Measurements from ENCODE around the gene TRMT10C.
"Not testable (repeated sequence)": the region's sequence is repeated elsewhere in the genome, so short reads cannot be mapped to it uniquely, and the experiment has no call there.

Gene TRMT10C

GRCh38 chr3:101603184-101603583, 41.5 kb downstream of the TRMT10C start:
- TF ChIP-seq CTCF (IDR thresholded peaks at IDR 0.05; ENCODE audit: poor library complexity, severe bottlenecking) = no peak
- ATAC-seq (ENCODE audit: low read depth) (no peak), DNase-seq (ENCODE audit: low spot score) (no peak)
- Histone ChIP-seq H3K36me3 (ENCODE audit: low read depth) (no peaks in the 10 kb centered on the region), H3K4me1 (ENCODE audit: insufficient read depth, poor library complexity, severe bottlenecking) (peaks cover 7% of the 10 kb centered on the region), H3K9me3 (ENCODE audit: severe bottlenecking) (peaks cover 2% of the 10 kb centered on the region), H3K27ac (ENCODE audit: poor library complexity, severe bottlenecking) (no peak overlapping the region), H3K4me3 (ENCODE audit: severe bottlenecking) (no peak overlapping the region), H3K27me3 (ENCODE audit: insufficient read depth, poor library complexity, severe bottlenecking) (no peaks in the 10 kb centered on the region)

- H3K4me1 ChIP-seq (ENCODE audit: insufficient read depth, poor library complexity, severe bottlenecking); H3K4me3 ChIP-seq (ENCODE audit: severe bottlenecking); DNase-seq (ENCODE audit: low spot score); H3K36me3 ChIP-seq (ENCODE audit: low read depth); H3K27ac ChIP-seq (ENCODE audit: poor library complexity, severe bottlenecking); ATAC-seq (ENCODE audit: low read depth); H3K9me3 ChIP-seq (ENCODE audit: severe bottlenecking); H3K27me3 ChIP-seq (ENCODE audit: insufficient read depth, poor library complexity, severe bottlenecking): not testable (repeated sequence)
Measured at GRCh38 chr3:101605398-101605797, 43.7 kb downstream of the TRMT10C start.

- ATAC-seq (ENCODE audit: low read depth) = no peak
- DNase-seq (ENCODE audit: low spot score) = no peak
- H3K9me3 ChIP-seq (ENCODE audit: severe bottlenecking) = no peaks in the 10 kb centered on the region
- H3K36me3 ChIP-seq (ENCODE audit: low read depth) = no peaks in the 10 kb centered on the region
- H3K27me3 ChIP-seq (ENCODE audit: insufficient read depth, poor library complexity, severe bottlenecking) = no peaks in the 10 kb centered on the region
- H3K27ac ChIP-seq (ENCODE audit: poor library complexity, severe bottlenecking) = no peak overlapping the region
- TF ChIP-seq CTCF (IDR thresholded peaks at IDR 0.05; ENCODE audit: poor library complexity, severe bottlenecking) = no peak
- no peaks in the 10 kb centered on the region for H3K4me1 ChIP-seq (ENCODE audit: insufficient read depth, poor library complexity, severe bottlenecking)
- H3K4me3 ChIP-seq (ENCODE audit: severe bottlenecking) = no peak overlapping the region
Measured at GRCh38 chr3:101611023-101611422, 49.4 kb downstream of the TRMT10C start.

- not testable (repeated sequence) for H3K27me3 ChIP-seq (ENCODE audit: insufficient read depth, poor library complexity, severe bottlenecking); ATAC-seq (ENCODE audit: low read depth); H3K4me1 ChIP-seq (ENCODE audit: insufficient read depth, poor library complexity, severe bottlenecking); H3K9me3 ChIP-seq (ENCODE audit: severe bottlenecking); H3K27ac ChIP-seq (ENCODE audit: poor library complexity, severe bottlenecking); DNase-seq (ENCODE audit: low spot score); H3K4me3 ChIP-seq (ENCODE audit: severe bottlenecking); H3K36me3 ChIP-seq (ENCODE audit: low read depth)
Measured at GRCh38 chr3:101613014-101613413, 51.3 kb downstream of the TRMT10C start.

GRCh38 chr3:101615525-101615924, 53.9 kb downstream of the TRMT10C start:
- Histone ChIP-seq H3K9me3 (ENCODE audit: severe bottlenecking) (no peaks in the 10 kb centered on the region), H3K27ac (ENCODE audit: poor library complexity, severe bottlenecking) (no peak overlapping the region), H3K27me3 (ENCODE audit: insufficient read depth, poor library complexity, severe bottlenecking) (no peaks in the 10 kb centered on the region), H3K36me3 (ENCODE audit: low read depth) (no peaks in the 10 kb centered on the region), H3K4me1 (ENCODE audit: insufficient read depth, poor library complexity, severe bottlenecking) (no peaks in the 10 kb centered on the region), H3K4me3 (ENCODE audit: severe bottlenecking) (no peak overlapping the region)
- ATAC-seq (ENCODE audit: low read depth) (no peak), DNase-seq (ENCODE audit: low spot score) (no peak)
- no peak for TF ChIP-seq CTCF (IDR thresholded peaks at IDR 0.05; ENCODE audit: poor library complexity, severe bottlenecking)
